H1 (cell line): ENCODE measurements around the gene ENTPD8. TPM values are rescaled to one million over a fixed set of nuclear protein-coding genes. Genes with fewer than 3 reads are reported as not detected.

ENCODE experiments used
- CTCF ChIA-PET: fragments of 300-600 bp; sonication (Branson Sonifier 250); formaldehyde crosslinking; loops from one replicate; lab custom pipeline; 2021; ENCODE audit not compliant: partially characterized antibody; lab: Charles Lee
- POLR2A ChIA-PET: fragments of 300-600 bp; sonication (Branson Sonifier 250); formaldehyde crosslinking; loops from one replicate; lab custom pipeline; 2021; ENCODE audit warnings: inconsistent platforms; ENCODE audit not compliant: partially characterized antibody; lab: Charles Lee
- DNase-seq, 2 experiments: peaks; one replicate each; pipeline versions ENCODE4 v3.0.0 to v3.0.0-alpha.2; 2010 to 2022; ENCODE audit warnings: low spot score in 2 of 2, low read depth in 1 of 2, mixed read lengths in 1 of 2
- FAIRE-seq: peaks from 2 replicates; lab custom pipeline; 2011; peaks lifted over from hg19 to GRCh38; lab: Jason Lieb, UNC
- H2AFZ ChIP-seq: 2 replicates; pipeline ENCODE4 v1.8.1; 2012; ENCODE audit warnings: low read length, inconsistent platforms
- H2AK5ac ChIP-seq: 2 replicates; pipeline ENCODE4 v1.6.1; 2013; ENCODE audit warnings: low read depth, low read length
- H2BK120ac ChIP-seq: replicated peaks from 2 replicates; pipeline ENCODE3; 2013; ENCODE audit warnings: low read depth, low read length, inconsistent platforms
- H2BK12ac ChIP-seq: 2 replicates; pipeline ENCODE4 v1.6.1; 2013; ENCODE audit warnings: low read depth, low read length
- H2BK15ac ChIP-seq: 2 replicates; pipeline ENCODE4 v1.6.1; 2013; ENCODE audit warnings: low read length
- H2BK20ac ChIP-seq: 2 replicates; pipeline ENCODE4 v1.6.1; 2013; ENCODE audit warnings: low read length
- H2BK5ac ChIP-seq: 2 replicates; pipeline ENCODE4 v1.6.1; 2013; ENCODE audit warnings: low read depth, low read length
- H3K14ac ChIP-seq: 2 replicates; pipeline ENCODE4 v1.6.1; 2013; ENCODE audit warnings: inconsistent platforms; ENCODE audit not compliant: insufficient read length
- H3K18ac ChIP-seq: 2 replicates; pipeline ENCODE4 v1.6.1; 2013; ENCODE audit warnings: low read length; ENCODE audit errors: extremely low read depth
- H3K23ac ChIP-seq: 2 replicates; pipeline ENCODE4 v1.6.1; 2013; ENCODE audit warnings: inconsistent platforms; ENCODE audit not compliant: insufficient read length
- H3K23me2 ChIP-seq: 2 replicates; pipeline ENCODE4 v1.6.1; 2013; ENCODE audit warnings: low read depth, low read length
- H3K27ac ChIP-seq: 2 replicates; pipeline ENCODE4 v1.6.1; 2011; ENCODE audit warnings: low read depth, low read length, inconsistent platforms
- H3K27me3 ChIP-seq, 4 experiments: replicated peaks in 1 of 4; 1 replicate in 1 of 4; 2 replicates in 3 of 4; pipeline versions ENCODE4 v1.6.1 to v1.8.1; 2011 to 2013; ENCODE audit warnings: low read length in 3 of 4, mild to moderate bottlenecking in 3 of 4, inconsistent platforms in 2 of 4, mixed read lengths in 2 of 4, moderate library complexity in 1 of 4; ENCODE audit not compliant: control insufficient read depth in 3 of 4, insufficient read depth in 3 of 4; ENCODE audit errors: extremely low read depth in 1 of 4
- H3K36me3 ChIP-seq, 4 experiments: 2 replicates each; pipeline versions ENCODE4 v1.6.1 to v1.8.1; 2011 to 2013; ENCODE audit warnings: mild to moderate bottlenecking in 4 of 4, low read length in 3 of 4, moderate library complexity in 2 of 4, control low read depth in 1 of 4, inconsistent platforms in 1 of 4; ENCODE audit not compliant: insufficient read depth in 4 of 4, control insufficient read depth in 2 of 4
- H3K4ac ChIP-seq: replicated peaks from 2 replicates; pipeline ENCODE3; 2013; ENCODE audit warnings: low read length, low read depth, mixed read lengths, inconsistent platforms; ENCODE audit not compliant: insufficient read length
- H3K4me1 ChIP-seq, 4 experiments: replicated peaks in 1 of 4; 1 replicate in 1 of 4; 2 replicates in 3 of 4; pipeline versions ENCODE4 v1.6.1 to v1.8.1; 2011 to 2013; ENCODE audit warnings: low read length in 3 of 4, inconsistent platforms in 2 of 4, mixed read lengths in 1 of 4; ENCODE audit not compliant: insufficient read depth in 4 of 4, control insufficient read depth in 3 of 4
- H3K4me2 ChIP-seq, 2 experiments: 2 replicates each; pipeline versions ENCODE4 v1.6.1 to v1.8.1; 2011 to 2013; ENCODE audit warnings: low read depth in 2 of 2, low read length in 2 of 2, control low read depth in 1 of 2, inconsistent platforms in 1 of 2, mild to moderate bottlenecking in 1 of 2; ENCODE audit not compliant: insufficient read depth in 1 of 2
- H3K4me3 ChIP-seq, 4 experiments: fragments of 200-600, 300-600 bp in 1 of 4; sonication (generic), shearing (Covaris generic), sonication (Bioruptor Twin) in 1 of 4; 2 replicates each; pipeline versions ENCODE4 v1.5.1 to v1.8.1; 2011 to 2016; ENCODE audit warnings: low read length in 4 of 4, low read depth in 3 of 4, control low read depth in 2 of 4, inconsistent platforms in 2 of 4, mild to moderate bottlenecking in 2 of 4, mixed read lengths in 1 of 4, moderate library complexity in 1 of 4; ENCODE audit not compliant: insufficient read depth in 2 of 4; ENCODE audit errors: extremely low read depth in 1 of 4
- H3K56ac ChIP-seq: replicated peaks from 2 replicates; pipeline ENCODE3; 2013; ENCODE audit warnings: low read depth, mild to moderate bottlenecking, mixed read lengths, low read length, inconsistent platforms; ENCODE audit not compliant: insufficient read length
- H3K79me1 ChIP-seq: 2 replicates; pipeline ENCODE4 v1.6.1; 2013; ENCODE audit warnings: low read depth, low read length, control low read depth
- H3K79me2 ChIP-seq, 2 experiments: 2 replicates each; pipeline versions ENCODE4 v1.6.1 to v1.8.1; 2012 to 2013; ENCODE audit warnings: low read length in 2 of 2, mild to moderate bottlenecking in 2 of 2, inconsistent platforms in 1 of 2; ENCODE audit not compliant: insufficient read depth in 2 of 2, control insufficient read depth in 1 of 2
- H3K9ac ChIP-seq, 4 experiments: replicated peaks in 1 of 4; 1 replicate in 1 of 4; 2 replicates in 3 of 4; pipeline versions ENCODE4 v1.6.1 to v1.8.1; 2011 to 2013; ENCODE audit warnings: low read depth in 3 of 4, low read length in 3 of 4, control low read depth in 2 of 4, mild to moderate bottlenecking in 2 of 4, moderate library complexity in 2 of 4, inconsistent platforms in 1 of 4; ENCODE audit errors: extremely low read depth in 1 of 4
- H3K9me3 ChIP-seq, 2 experiments: 2 replicates each; pipeline versions ENCODE4 v1.6.1 to v1.8.1; 2012 to 2013; ENCODE audit warnings: mild to moderate bottlenecking in 2 of 2, moderate library complexity in 2 of 2, control low read depth in 1 of 2, inconsistent platforms in 1 of 2, low read depth in 1 of 2, low read length in 1 of 2, mixed read lengths in 1 of 2; ENCODE audit not compliant: insufficient read depth in 2 of 2
- H4K20me1 ChIP-seq, 2 experiments: replicated peaks in 1 of 2; 2 replicates each; pipeline versions ENCODE3 to v1.8.1; 2011 to 2013; ENCODE audit warnings: inconsistent platforms in 2 of 2, low read length in 2 of 2, mild to moderate bottlenecking in 1 of 2; ENCODE audit not compliant: insufficient read depth in 2 of 2, control insufficient read depth in 1 of 2
- H4K5ac ChIP-seq: 2 replicates; pipeline ENCODE4 v1.6.1; 2013; ENCODE audit warnings: low read length, low read depth, mixed read lengths, inconsistent platforms; ENCODE audit not compliant: insufficient read length
- H4K8ac ChIP-seq: 2 replicates; pipeline ENCODE4 v1.8.0; 2013; ENCODE audit warnings: mild to moderate bottlenecking, moderate library complexity, low read length, inconsistent platforms; ENCODE audit not compliant: insufficient read depth; ENCODE audit errors: extremely low read depth
- H4K91ac ChIP-seq: replicated peaks from 2 replicates; pipeline ENCODE3; 2013; ENCODE audit warnings: low read length, mixed read lengths, inconsistent platforms; ENCODE audit not compliant: insufficient read length
- BCL11A ChIP-seq, 2 experiments: IDR thresholded peaks; one replicate each; pipeline ENCODE4 v1.6.1; 2011; ENCODE audit warnings: low read depth in 2 of 2, low read length in 2 of 2, mild to moderate bottlenecking in 2 of 2
- JUND ChIP-seq: IDR thresholded peaks from 2 replicates; pipeline ENCODE4 v1.6.1; 2011; ENCODE audit warnings: mild to moderate bottlenecking, improper control_type of control experiment, low read length
- WGBS, 2 experiments: shearing (Covaris generic) in 1 of 2; methylation state at CpG; one replicate each; pipeline versions ENCODE4 v1.1.6 to v1.1.7; 2013 to 2015; ENCODE audit warnings: low lambda C conversion rate in 2 of 2, mixed read lengths in 2 of 2, inconsistent platforms in 1 of 2, low coverage in 1 of 2, missing lambda C conversion rate in 1 of 2; ENCODE audit not compliant: insufficient replicate concordance in 2 of 2, insufficient coverage in 1 of 2, insufficient read length in 1 of 2; ENCODE audit errors: extremely low coverage in 1 of 2, missing lambda C conversion rate in 1 of 2; 5-methylcytosine and 5-hydroxymethylcytosine counted together
- polyA plus RNA-seq, 7 experiments: library from polyadenylated mRNA; depleted of rRNA in 3 of 7; stranded (reverse) in 5 of 7; unstranded in 2 of 7; fragments of >200 nt in 5 of 7; fragments of 200-250 nt in 2 of 7; gene quantifications; 1 replicate in 5 of 7; 2 replicates in 1 of 7; 4 replicates in 1 of 7; pipeline versions ENCODE4 v1.2.1 to v1.2.3, GENCODE V29; 2011 to 2013; ENCODE audit warnings: missing spikeins in 2 of 7, mixed read lengths in 2 of 7
- total RNA-seq: library from RNA; stranded (reverse); fragmentation: NEBNext Ultra II Directional; extraction: Animal tissue kit (Norgen Biotek cat#: 25700); gene quantifications from 2 replicates; pipeline ENCODE4 v1.2.1, GENCODE V29; 2021
- TF ChIP-seq, protein P1 (sequence below): IDR thresholded peaks from 2 replicates; pipeline ENCODE4 v1.6.1; 2011; ENCODE audit warnings: low read depth, mild to moderate bottlenecking, low read length; ENCODE audit not compliant: insufficient read depth

Gene ENTPD8
- total and polyA plus RNA-seq, 2 of the 8 experiments (the other 6 are each of a cell fraction or from before 2014, with no cell fraction given) = 0.48 to 0.51 TPM

DNA sequence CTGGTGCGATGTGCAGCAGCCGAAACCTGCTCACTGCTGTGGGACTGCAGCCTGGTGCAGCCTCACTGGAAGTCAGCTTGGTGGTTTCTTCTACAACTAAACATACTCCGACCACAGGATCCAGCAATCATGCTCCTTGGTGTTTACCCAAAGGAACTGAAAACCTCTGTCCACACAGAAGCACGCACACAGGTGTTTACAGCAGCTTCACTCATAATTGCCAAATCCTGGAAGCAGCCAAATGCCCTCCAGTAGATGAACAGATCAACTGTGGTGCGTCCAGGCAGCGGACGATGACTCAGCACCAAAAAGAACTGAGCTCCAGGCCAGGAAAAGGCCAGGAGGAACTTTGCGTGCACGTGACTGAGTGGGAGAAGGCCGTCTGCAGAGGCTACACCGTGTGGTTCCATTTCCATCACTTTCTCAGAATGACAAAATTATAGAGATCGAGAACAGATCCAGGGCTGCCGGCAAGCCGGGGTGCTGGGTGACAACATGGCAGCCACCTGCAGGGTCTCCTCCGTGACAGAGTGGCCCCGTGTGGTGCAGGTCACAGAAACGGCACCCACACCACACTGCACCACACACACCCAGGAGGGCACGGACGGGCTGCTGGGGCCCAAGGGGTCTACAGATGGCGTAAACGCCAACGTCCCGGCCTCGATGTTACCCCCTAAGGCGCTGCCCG, 41.1 kb upstream of the ENTPD8 start:
- H3K4me1 ChIP-seq = no peaks in the 10 kb centered on the region; a peak in 2 of 7 replicates
- H2AFZ ChIP-seq = no peak overlapping the region
- no peaks in the 10 kb centered on the region for H3K27me3 ChIP-seq
- no peak overlapping the region for H3K9ac ChIP-seq
- H4K91ac ChIP-seq = no peak overlapping the region
- H2BK120ac ChIP-seq = no peak overlapping the region
- no peak overlapping the region for H3K4me3 ChIP-seq
- no peak overlapping the region for H2BK12ac ChIP-seq
- no peaks in the 10 kb centered on the region for H3K79me1 ChIP-seq
- no peaks in the 10 kb centered on the region for H3K23me2 ChIP-seq
- no peak overlapping the region for H2BK20ac ChIP-seq
- H3K9me3 ChIP-seq = no peaks in the 10 kb centered on the region
- 91% methylated on average over 26 of the region's 26 CpGs; no CpG with 5 or more reads in 1 of the 2 experiments for WGBS, 2 experiments
- ChIA-PET POLR2A (interaction anchor here (1.4 kb wide), 1 partner anchor 12 kb away, joined by 3 read pairs; no protein-coding TSS in a partner anchor), CTCF (interaction anchor here (0.6 to 1.3 kb wide), 4 partner anchors 13 to 59 kb away, joined by 3 to 4 read pairs (median 4); partner anchors contain the start of genes EXD3 and NOXA1)
- no peaks in the 10 kb centered on the region for H4K20me1 ChIP-seq
- H3K23ac ChIP-seq = no peak overlapping the region
- DNase-seq (no peak), FAIRE-seq (no peak)
- H3K56ac ChIP-seq = no peak overlapping the region
- no peak overlapping the region for H3K4me2 ChIP-seq
- H3K27ac ChIP-seq = no peak overlapping the region
- H3K4ac ChIP-seq = peak overlapping the region; percentile 22
- H3K14ac ChIP-seq = no peak overlapping the region
- no peak overlapping the region for H2AK5ac ChIP-seq
- H3K18ac ChIP-seq = no peak overlapping the region
- no peak for TF ChIP-seq BCL11A (IDR thresholded peaks at IDR 0.05; ENCODE audit: low read depth in 2 of 2, low read length in 2 of 2)
- TF ChIP-seq, protein P1, sequence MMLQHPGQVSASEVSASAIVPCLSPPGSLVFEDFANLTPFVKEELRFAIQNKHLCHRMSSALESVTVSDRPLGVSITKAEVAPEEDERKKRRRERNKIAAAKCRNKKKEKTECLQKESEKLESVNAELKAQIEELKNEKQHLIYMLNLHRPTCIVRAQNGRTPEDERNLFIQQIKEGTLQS = no peak
- no peak for TF ChIP-seq JUND
- H3K36me3 ChIP-seq = no peaks in the 10 kb centered on the region
- H2BK15ac ChIP-seq = no peak overlapping the region
- no peak overlapping the region for H4K8ac ChIP-seq
- H2BK5ac ChIP-seq = no peak overlapping the region
- H3K79me2 ChIP-seq = no peaks in the 10 kb centered on the region
- H4K5ac ChIP-seq = no peak overlapping the region
